Parathyroid adenoma (tissue), 2 donors: Measurements from ENCODE around the gene S100A5.
A peak's percentile ranks its signal among the peaks of the same experiment; 100 is the strongest.

Experiments used
- H2AFZ ChIP-seq: fragments of 300-600 bp; sonication (generic); one replicate; pipeline ENCODE4 v1.7.0; 2017; ENCODE audit warnings: antibody characterized with exemption, mild to moderate bottlenecking
- H3K27ac ChIP-seq: fragments of 300-600 bp; sonication (generic); one replicate; pipeline ENCODE4 v1.7.0; 2017
- H3K27me3 ChIP-seq: fragments of 300-600 bp; sonication (generic); one replicate; pipeline ENCODE4 v1.7.0; 2017; ENCODE audit warnings: low read length; ENCODE audit not compliant: control insufficient read depth, insufficient read depth
- H3K36me3 ChIP-seq: fragments of 300-600 bp; sonication (generic); one replicate; pipeline ENCODE4 v1.7.0; 2017; ENCODE audit warnings: low read length; ENCODE audit not compliant: control insufficient read depth, insufficient read depth
- H3K4me1 ChIP-seq: fragments of 300-600 bp; sonication (generic); one replicate; pipeline ENCODE4 v1.7.0; 2017; ENCODE audit warnings: control low read depth
- H3K4me2 ChIP-seq: fragments of 300-600 bp; sonication (generic); one replicate; pipeline ENCODE4 v1.7.0; 2017; ENCODE audit warnings: low read length
- H3K4me3 ChIP-seq: fragments of 300-600 bp; sonication (generic); one replicate; pipeline ENCODE4 v1.7.0; 2017; ENCODE audit warnings: low read depth, low read length
- H3K79me2 ChIP-seq: fragments of 300-600 bp; sonication (generic); one replicate; pipeline ENCODE4 v1.7.0; 2017; ENCODE audit warnings: control low read depth
- H3K9ac ChIP-seq: fragments of 300-600 bp; sonication (generic); one replicate; pipeline ENCODE4 v1.7.0; 2017; ENCODE audit warnings: mild to moderate bottlenecking
- H3K9me3 ChIP-seq: fragments of 300-600 bp; sonication (generic); one replicate; pipeline ENCODE4 v1.7.0; 2017; ENCODE audit warnings: low read length; ENCODE audit not compliant: control insufficient read depth
- TF ChIP-seq, protein P1 (sequence below): fragments of 300-600 bp; sonication (generic); IDR thresholded peaks from one replicate; pipeline ENCODE4 v1.7.0; 2017; ENCODE audit warnings: antibody characterized with exemption, mild to moderate bottlenecking
- donor health status: primary hyperparathyroidism.

Gene S100A5

DNA sequence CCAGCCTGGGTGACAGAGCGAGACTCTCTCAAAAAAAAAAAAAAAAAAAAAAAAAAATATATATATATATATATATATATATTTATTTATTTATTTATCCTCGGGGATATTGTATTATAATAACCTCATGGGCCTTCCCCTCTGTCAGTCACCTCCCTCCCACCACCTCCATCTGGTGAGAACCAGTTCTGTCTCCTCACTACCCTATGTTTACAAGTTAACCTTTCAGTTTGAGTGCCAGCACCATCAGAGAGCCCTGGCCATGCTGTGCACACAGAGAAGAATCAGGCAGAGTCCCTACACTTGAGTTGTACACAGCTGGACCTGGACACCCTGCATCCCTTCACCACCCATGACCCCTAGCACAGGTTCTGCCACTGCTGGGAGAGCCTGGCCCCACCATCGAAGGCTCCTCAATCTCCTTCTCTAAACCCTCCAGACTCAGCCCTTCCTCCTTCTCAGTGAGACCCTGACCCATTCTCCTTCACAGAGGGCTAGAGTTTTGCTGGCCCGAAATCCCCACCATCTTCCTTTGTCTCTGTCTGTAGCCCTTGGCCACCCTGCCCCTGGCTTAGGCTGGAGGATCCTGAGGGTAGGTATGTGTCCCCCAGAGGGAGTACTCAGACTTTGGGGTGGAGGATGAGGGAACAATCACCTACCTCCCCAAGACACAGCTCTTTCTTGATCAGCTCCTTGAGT lies 1.2 kb downstream of the S100A5 start:
- H3K4me2 ChIP-seq = no peak overlapping the region
- H3K27me3 ChIP-seq = no peaks in the 10 kb centered on the region
- no peak overlapping the region for H3K4me3 ChIP-seq
- peaks cover 4% of the 10 kb centered on the region for H3K4me1 ChIP-seq
- H3K27ac ChIP-seq = no peak overlapping the region
- no peaks in the 10 kb centered on the region for H3K9me3 ChIP-seq
- H3K36me3 ChIP-seq = no peaks in the 10 kb centered on the region
- no peaks in the 10 kb centered on the region for H3K79me2 ChIP-seq
- TF ChIP-seq, protein P1, sequence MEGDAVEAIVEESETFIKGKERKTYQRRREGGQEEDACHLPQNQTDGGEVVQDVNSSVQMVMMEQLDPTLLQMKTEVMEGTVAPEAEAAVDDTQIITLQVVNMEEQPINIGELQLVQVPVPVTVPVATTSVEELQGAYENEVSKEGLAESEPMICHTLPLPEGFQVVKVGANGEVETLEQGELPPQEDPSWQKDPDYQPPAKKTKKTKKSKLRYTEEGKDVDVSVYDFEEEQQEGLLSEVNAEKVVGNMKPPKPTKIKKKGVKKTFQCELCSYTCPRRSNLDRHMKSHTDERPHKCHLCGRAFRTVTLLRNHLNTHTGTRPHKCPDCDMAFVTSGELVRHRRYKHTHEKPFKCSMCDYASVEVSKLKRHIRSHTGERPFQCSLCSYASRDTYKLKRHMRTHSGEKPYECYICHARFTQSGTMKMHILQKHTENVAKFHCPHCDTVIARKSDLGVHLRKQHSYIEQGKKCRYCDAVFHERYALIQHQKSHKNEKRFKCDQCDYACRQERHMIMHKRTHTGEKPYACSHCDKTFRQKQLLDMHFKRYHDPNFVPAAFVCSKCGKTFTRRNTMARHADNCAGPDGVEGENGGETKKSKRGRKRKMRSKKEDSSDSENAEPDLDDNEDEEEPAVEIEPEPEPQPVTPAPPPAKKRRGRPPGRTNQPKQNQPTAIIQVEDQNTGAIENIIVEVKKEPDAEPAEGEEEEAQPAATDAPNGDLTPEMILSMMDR = no peak
- H2AFZ ChIP-seq = no peak overlapping the region
- H3K9ac ChIP-seq = no peak overlapping the region

- Histone ChIP-seq H3K79me2 (no peaks in the 10 kb centered on the region), H3K36me3 (no peaks in the 10 kb centered on the region), H3K9ac (no peak overlapping the region), H3K27ac (no peak overlapping the region), H2AFZ (no peak overlapping the region), H3K27me3 (no peaks in the 10 kb centered on the region), H3K4me1 (peaks cover 4% of the 10 kb centered on the region), H3K4me2 (no peak overlapping the region), H3K9me3 (no peaks in the 10 kb centered on the region), H3K4me3 (no peak overlapping the region)
- TF ChIP-seq, protein P1 = no peak
Measured at GRCh38 chr1:153538315-153538821, 2.4 kb downstream of the S100A5 start.

DNA sequence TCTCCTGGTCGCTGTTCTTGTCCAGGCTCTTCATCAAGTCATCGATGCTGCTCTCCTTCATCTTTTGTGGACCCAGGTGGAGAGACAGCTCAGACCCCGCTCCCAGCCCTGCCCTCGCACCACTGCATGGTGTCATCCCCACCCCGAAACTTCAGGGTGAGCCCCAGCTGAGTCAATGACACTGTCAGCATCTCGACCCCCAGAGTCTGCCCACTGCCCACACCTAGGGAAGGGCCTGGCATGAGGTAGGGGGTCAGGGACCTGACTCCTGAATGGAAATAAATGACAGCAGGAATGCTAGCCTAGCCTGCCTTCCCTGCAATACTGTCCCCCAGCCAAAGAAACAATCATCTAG lies 3.4 kb downstream of the S100A5 start:
- no peak overlapping the region for H3K9ac ChIP-seq
- no peaks in the 10 kb centered on the region for H3K27me3 ChIP-seq
- H3K79me2 ChIP-seq = no peaks in the 10 kb centered on the region
- TF ChIP-seq, protein P1 = no peak
- peaks cover 4% of the 10 kb centered on the region for H3K4me1 ChIP-seq
- H3K4me3 ChIP-seq = no peak overlapping the region
- no peaks in the 10 kb centered on the region for H3K36me3 ChIP-seq
- no peak overlapping the region for H3K27ac ChIP-seq
- H3K4me2 ChIP-seq = no peak overlapping the region
- no peaks in the 10 kb centered on the region for H3K9me3 ChIP-seq
- no peak overlapping the region for H2AFZ ChIP-seq

- Histone ChIP-seq H3K9ac (no peak overlapping the region), H3K9me3 (no peaks in the 10 kb centered on the region), H3K4me3 (peak overlapping the region; percentile 72), H3K27ac (no peak overlapping the region), H2AFZ (peak overlapping the region; percentile 84), H3K36me3 (no peaks in the 10 kb centered on the region), H3K4me2 (peak overlapping the region; percentile 98), H3K79me2 (no peaks in the 10 kb centered on the region), H3K4me1 (peaks cover 4% of the 10 kb centered on the region), H3K27me3 (no peaks in the 10 kb centered on the region)
- TF ChIP-seq, protein P1 = no peak
Measured at GRCh38 chr1:153536671-153537375, 3.9 kb downstream of the S100A5 start.
